Astrocyte (in vitro differentiated cells and primary cell): ENCODE data around the gene USF3.

Source experiments
- CTCF ChIP-seq: IDR thresholded peaks from 2 replicates; pipeline ENCODE4 v1.5.1; 2011; ENCODE audit warnings: low read depth, mild to moderate bottlenecking, inconsistent platforms, low read length, moderate library complexity; ENCODE audit not compliant: insufficient read depth
- EZH2 ChIP-seq: IDR thresholded peaks from 2 replicates; pipeline ENCODE4 v1.6.1; 2012; ENCODE audit warnings: mild to moderate bottlenecking, low read length, inconsistent platforms; ENCODE audit not compliant: insufficient read depth

- TF ChIP-seq CTCF (no peak), EZH2 (no peak)
These were observed 1.0 kb downstream of the USF3 start for GRCh38 chr3:113695431-113695785.
